Measurements from ENCODE around the gene RTCB.
"Not testable (repeated sequence)": the region's sequence is repeated elsewhere in the genome, so short reads cannot be mapped to it uniquely, and the experiment has no call there.

RTCB gene

DNA sequence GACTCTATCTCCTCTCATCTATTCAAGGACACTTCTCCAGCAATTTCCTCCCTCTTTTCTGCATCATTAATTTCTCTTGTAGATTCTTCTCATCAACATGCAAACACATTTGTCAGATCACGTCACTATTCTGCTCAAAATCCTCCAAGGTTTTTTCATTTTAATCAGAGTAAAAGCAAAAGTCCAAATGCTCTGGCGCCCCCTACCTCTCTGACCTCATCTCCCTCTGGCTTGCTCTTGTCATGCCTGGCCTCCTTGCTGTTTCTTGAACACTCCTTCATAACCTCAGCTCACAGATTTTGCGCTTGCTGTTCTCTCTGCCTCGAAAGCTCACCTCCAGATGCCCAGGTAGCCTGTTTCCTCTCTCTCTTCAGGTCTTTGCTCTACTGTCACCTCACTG is 22.4 kb downstream of the RTCB start:
- DNase-seq (ENCODE audit: low spot score), result no peak

DNA sequence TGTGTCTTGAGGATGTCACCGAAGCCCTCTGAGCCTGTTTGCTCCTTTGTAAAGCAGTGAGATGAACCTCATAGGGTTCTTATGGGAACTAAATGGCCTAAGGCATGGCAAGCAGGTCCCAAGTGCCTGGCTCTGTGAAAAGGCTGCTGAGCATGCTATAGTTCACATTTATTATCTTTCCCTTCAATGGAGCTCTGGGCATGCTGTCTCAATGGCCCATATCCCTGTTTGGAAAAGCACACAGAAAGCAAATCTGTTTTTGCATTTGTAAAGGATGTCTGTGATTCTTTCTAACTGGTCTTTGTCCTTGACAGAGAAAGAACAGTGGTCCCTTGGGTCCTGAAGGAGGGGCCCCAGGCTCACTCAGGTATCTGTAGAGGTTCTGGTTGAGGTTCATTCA is 26.4 kb downstream of the RTCB start:
- no peak for DNase-seq (ENCODE audit: low spot score)

- DNase-seq (ENCODE audit: low spot score), result no peak
Measured at GRCh38 chr22:32380991-32381390, 31.1 kb downstream of the RTCB start.

DNA sequence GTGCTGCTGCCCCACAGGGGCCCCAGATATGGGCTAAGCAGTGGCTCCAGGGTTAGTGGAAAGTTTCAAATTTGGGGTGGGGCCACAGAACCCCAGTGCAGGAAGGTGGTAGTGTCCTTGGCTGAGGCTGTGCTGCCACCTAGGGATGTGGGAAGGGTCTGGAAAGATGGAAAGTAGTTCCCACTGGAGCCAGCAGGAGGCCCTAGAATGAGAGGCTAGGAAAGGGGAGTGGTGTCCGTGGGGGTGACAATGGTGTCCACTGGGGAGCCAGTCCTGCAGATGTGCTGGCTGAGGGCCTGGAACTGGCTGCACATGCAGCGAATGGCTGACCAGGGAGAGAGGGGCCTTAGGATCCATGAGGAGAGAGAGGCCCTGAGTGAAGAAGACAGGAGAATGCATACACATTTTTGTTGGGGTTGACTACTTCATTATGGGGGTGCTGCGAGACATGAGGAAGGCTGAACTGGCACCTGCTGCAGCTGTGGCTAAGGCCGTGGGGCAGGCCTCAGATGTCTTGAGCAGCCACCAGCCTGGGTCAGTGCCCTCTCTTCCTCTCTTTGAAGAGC is 33.3 kb downstream of the RTCB start:
- DNase-seq (ENCODE audit: low spot score), result peak; percentile 58

DNA sequence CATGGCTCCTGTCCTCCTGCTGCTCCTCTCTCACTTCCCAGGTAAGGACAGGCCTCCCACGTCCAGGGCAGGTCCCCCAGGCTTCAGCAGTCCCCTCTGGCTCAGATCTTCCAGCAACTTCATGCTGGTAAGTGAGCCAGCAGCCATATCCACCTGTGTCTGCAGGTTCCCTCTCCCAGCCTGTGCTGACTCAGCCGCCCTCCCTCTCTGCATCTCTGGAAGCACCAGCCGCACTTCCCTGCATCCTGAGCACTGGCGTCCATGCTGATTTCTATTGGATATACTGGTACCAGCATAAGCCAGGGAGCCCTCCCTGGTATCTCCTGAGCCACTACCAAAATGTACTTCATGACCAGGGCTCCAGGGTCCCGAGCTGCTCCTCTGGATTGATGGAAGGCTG is 35.4 kb downstream of the RTCB start:
- DNase-seq (ENCODE audit: low spot score), result no peak

- DNase-seq (ENCODE audit: low spot score), result no peak
Measured at GRCh38 chr22:32375678-32376450, 36.2 kb downstream of the RTCB start.

DNA sequence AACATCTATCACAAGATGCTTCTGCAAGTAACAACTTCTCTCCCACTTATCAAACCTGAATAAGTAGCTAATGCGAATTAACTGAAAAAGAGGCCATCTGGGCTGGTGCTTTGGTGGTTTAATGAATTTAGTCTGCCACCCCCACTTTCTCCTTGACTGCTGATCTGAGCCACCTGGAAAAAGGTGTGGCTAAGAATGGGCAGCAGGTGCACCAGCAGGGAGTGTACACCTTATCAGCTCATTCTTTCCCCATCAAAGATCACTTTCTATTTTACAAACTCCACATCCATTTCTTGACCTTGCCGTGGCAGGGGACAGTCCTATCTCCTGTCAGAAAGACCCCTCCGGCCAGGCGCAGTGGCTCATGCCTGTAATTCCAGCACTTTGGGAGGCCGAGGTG is 47.8 kb downstream of the RTCB start:
- no peak for DNase-seq (ENCODE audit: low spot score)

DNA sequence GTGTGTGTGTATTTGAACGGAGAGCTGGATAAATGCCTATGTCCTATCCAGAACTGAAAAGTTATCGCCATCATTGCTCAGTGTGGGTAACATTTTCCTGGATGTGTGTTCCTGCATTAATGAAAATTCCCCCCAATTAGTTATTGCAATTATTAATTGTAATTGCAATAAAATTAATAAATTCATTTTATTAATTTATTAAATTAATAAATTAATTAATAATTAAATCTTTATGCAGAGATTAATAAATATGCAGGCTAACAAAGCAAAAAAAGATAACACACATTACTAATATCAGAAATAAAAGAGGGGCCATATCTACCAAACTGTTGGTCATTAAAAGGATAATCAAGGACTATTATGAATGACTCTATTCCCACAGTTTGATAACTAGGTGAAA is 50.8 kb downstream of the RTCB start:
- DNase-seq (ENCODE audit: low spot score), result no peak

DNA sequence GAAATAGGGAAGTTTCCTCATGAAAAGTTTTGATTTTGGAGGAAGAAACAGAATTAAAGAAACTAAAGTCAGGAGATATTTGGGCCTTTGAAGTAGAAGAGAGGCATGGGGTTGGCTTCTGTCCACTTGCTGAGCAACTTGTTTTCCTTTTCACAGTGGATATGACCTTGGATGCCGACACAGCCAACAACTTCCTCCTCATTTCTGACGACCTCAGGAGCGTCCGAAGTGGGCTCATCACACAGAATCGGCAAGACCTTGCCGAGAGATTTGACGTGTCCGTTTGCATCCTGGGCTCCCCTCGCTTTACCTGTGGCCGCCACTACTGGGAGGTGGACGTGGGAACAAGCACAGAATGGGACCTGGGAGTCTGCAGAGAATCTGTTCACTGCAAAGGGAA is 52.0 kb downstream of the RTCB start:
- DNase-seq (ENCODE audit: low spot score), result not testable (repeated sequence)

DNA sequence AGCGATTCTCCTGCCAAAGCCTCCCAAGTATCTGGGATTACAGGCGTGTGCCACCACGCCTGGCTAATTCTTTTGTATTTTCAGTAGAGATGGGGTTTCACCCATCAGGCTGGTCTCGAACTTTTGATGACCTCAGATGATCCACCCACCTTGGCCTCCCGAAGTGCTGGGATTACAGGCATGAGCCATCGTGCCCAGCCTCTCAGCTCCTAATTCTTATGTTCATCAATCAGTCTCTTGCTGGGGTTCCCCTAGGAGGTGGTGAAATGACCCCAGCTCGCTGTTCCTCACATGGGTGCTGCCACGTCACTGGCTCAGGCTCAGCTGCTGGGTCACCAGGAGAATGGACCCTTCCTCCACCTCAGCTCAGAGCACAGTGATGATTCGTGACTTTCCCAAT is 54.5 kb downstream of the RTCB start, which contains the start of gene RFPL3:
TSS of gene RFPL3 (plus strand) at position 301 of the 400 bp plus-strand sequence. CDS start 205 bp downstream, outside the sequence.
- DNase-seq (ENCODE audit: low spot score), result not testable (repeated sequence)

- DNase-seq (ENCODE audit: low spot score), result no peak
Measured at GRCh38 chr22:32355760-32356159, 56.3 kb downstream of the RTCB start.

DNA sequence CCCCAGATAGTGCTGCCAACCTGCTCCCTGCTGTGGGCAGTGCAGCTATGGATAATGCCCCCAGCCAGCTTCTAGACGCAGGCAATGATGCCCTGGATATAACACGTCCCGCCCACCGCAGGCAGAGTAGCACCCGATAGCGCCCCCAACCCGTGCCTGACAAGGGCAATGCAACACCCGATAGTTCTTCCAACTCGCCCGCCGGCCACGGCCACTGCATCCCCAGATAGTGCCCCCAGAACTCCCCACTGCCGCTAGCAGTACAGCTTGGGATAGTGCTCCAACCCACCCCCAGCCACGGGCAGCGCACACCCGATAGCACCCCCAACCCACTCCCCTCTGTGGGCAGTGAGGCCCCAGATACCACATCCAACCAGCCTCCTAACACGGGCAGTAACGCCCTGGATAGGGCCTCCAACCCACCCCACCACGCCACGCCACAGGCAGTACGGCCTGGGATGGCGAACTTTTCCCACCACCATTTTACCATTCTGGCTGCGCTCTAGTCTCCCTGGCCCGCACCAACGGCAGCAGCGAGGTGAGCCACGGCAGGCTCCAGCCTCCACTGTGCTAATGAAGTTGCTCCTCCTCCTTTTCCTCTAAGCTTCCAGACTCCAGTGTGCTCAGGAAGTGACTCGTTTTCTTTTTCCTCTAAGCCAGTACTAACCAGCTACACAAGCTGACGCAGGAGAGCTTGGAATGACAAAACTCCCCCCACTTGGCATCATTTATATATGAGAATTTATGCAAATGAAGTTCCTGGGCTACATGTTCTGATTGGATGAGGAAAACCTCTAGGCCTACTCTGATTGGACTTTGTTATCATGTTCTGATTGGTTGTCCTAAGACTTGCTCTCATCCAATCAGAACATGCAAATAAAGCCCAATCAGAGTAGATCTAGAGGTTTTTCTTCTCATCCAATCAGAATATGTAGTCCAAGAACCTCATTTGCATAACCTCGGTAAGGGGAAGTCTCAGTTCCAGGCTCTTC is 57.4 kb downstream of the RTCB start:
- no peak for DNase-seq (ENCODE audit: low spot score)

DNA sequence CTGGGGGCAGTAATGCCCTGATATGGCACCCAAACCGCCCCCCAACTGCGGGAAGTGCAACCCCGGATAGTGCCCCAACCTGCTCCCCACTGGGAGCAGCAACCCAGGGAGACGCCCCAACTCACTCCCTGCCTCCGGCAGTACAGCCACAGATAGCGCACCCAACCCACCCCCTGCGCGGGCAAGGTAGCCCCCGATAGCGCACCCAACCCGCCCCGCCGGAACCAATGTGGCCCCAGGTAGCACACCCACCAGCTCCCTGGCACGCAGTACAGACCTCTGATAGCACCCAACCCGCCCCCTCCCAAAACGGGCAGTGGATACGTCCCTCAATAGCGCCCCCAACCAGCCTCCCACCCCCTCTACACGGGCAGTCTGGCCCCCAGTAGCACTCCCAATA is 58.2 kb downstream of the RTCB start:
- DNase-seq (ENCODE audit: low spot score), result no peak

- no peak for DNase-seq (ENCODE audit: low spot score)
Measured at GRCh38 chr22:32353292-32353691, 58.8 kb downstream of the RTCB start.

- no peak for DNase-seq (ENCODE audit: low spot score)
Measured at GRCh38 chr22:32352681-32353080, 59.4 kb downstream of the RTCB start.

GRCh38 chr22:32351875-32352274 is 60.2 kb downstream of the RTCB start:
- not testable (repeated sequence) for DNase-seq (ENCODE audit: low spot score)

GRCh38 chr22:32348031-32348611 is 63.9 kb downstream of the RTCB start:
- no peak for DNase-seq (ENCODE audit: low spot score)

- no peak for DNase-seq (ENCODE audit: low spot score)
Measured at GRCh38 chr22:32343941-32344340, 68.1 kb downstream of the RTCB start.

DNA sequence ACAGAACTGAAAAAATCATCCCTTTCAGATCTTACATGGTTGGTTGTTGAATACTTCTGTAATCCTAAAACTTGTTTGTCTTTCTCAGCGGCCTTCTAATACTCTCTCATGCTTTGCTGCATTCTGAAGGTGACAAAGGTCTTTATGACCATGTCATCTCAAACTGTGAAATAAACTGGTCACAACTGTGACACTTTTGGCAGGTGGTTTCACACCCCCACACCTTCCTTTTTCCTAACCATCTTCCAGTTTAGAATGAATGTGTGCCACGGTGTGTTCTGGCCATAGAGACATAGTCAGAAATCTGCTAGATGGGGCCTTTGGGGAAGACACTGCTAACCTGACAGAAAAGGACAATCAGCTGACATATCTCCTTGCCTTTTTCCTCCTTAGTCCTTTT is 69.1 kb downstream of the RTCB start:
- no peak for DNase-seq (ENCODE audit: low spot score)

DNA sequence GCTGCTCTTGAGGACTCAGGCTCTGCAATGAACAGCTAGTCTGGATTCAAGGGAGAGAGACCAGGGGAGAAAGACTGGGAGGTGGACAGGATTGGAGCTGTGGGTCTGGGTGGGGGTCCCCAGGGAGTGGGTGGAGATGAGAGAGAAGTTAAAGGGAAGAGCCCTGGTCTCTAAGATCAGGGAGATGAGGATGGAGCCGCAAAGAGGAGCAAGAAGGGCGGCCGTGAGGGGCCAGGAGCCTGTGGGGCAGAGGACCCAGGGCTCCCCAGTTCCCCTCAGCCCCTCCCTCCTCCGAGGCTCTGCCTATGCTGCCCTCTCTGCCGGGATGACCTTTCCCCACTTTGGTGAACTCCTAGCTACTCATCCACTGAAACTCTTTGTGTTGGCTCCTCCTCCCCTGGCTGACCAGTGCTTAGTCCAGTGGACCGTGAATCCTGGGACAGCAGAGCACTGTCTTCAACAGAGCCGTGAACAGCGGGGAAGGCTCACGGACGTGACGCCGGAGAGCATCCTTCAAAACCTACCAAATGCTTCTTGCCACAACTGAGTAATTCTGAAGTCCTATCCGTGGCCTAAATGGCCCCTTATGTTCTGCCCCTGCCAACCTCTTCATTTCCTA is 70.8 kb downstream of the RTCB start:
- DNase-seq (ENCODE audit: low spot score), result no peak

- DNase-seq (ENCODE audit: low spot score), result peak; percentile 6
Measured at GRCh38 chr22:32340411-32340810, 71.6 kb downstream of the RTCB start.

Measured in pons (tissue), 1 donor.